Right atrium auricular region (tissue), 2 donors: Measurements from ENCODE around the gene CLDN14. TPM values are rescaled to one million over a fixed set of nuclear protein-coding genes. Genes with fewer than 3 reads are reported as not detected.

Experiments
- DNase-seq: peaks from one replicate; pipeline ENCODE4 v3.0.0-alpha.2; 2019; ENCODE audit warnings: low spot score
- H3K27ac ChIP-seq, 2 donors: fragments of 200-600 bp; sonication (generic); 1 replicate in 1 of 2; 2 replicates in 1 of 2; pipeline ENCODE4 v1.5.1; 2016 to 2019
- H3K27me3 ChIP-seq, 2 donors: fragments of 200-600 bp; sonication (generic); one replicate each; pipeline versions ENCODE4 v1.5.1 to v1.6.0; 2017 to 2019
- H3K36me3 ChIP-seq: fragments of 200-600 bp; sonication (generic); one replicate; pipeline ENCODE4 v1.5.1; 2016
- H3K4me1 ChIP-seq, 2 donors: fragments of 200-600 bp; sonication (generic); one replicate each; pipeline versions ENCODE4 v1.5.1 to v1.6.0; 2017 to 2019
- H3K4me3 ChIP-seq, 2 donors: fragments of 200-600 bp; sonication (generic); 1 replicate in 1 of 2; 2 replicates in 1 of 2; pipeline ENCODE4 v1.5.1; 2017 to 2019; ENCODE audit warnings: mild to moderate bottlenecking in 1 of 2, moderate library complexity in 1 of 2
- H3K9me3 ChIP-seq, 2 donors: fragments of 200-600 bp; sonication (generic); one replicate each; pipeline ENCODE4 v1.5.1; 2019
- total RNA-seq, 2 donors: library from RNA; depleted of rRNA; stranded (reverse); fragments of >200 nt; gene quantifications; one replicate each; pipeline ENCODE4 v1.1.0, GENCODE V29; 2016
- TF ChIP-seq, protein P1 (sequence below), 2 donors: fragments of 200-600 bp; sonication (generic); IDR thresholded peaks; one replicate each; pipeline ENCODE4 v1.5.1; 2019; ENCODE audit warnings: antibody characterized with exemption in 2 of 2

Gene CLDN14
- total RNA-seq, 2 donors from 2014 or later: not detected

DNA sequence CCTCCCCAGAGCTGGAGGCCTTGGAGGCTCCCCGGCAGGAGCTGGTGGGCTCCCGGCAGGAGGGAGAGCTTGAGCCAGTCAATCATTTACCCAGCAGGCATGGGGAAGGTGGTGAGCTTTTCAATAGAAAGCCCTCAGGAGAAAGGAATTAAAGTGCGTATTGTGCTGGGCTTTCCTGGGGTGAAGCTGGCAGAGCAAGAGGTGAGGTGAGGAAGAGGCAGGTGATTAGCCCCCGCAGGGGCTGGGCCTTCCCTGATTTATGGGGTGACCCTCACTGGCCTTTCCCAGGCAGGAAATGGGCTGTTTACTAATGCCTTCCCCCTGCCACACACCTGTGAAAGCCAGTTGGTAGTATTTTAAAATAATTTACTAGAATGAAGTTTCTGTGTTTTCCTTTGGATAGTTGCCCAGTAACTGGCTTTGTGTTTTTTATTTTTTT, 25.8 kb downstream of the CLDN14 start:
- TF ChIP-seq, protein P1, sequence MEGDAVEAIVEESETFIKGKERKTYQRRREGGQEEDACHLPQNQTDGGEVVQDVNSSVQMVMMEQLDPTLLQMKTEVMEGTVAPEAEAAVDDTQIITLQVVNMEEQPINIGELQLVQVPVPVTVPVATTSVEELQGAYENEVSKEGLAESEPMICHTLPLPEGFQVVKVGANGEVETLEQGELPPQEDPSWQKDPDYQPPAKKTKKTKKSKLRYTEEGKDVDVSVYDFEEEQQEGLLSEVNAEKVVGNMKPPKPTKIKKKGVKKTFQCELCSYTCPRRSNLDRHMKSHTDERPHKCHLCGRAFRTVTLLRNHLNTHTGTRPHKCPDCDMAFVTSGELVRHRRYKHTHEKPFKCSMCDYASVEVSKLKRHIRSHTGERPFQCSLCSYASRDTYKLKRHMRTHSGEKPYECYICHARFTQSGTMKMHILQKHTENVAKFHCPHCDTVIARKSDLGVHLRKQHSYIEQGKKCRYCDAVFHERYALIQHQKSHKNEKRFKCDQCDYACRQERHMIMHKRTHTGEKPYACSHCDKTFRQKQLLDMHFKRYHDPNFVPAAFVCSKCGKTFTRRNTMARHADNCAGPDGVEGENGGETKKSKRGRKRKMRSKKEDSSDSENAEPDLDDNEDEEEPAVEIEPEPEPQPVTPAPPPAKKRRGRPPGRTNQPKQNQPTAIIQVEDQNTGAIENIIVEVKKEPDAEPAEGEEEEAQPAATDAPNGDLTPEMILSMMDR (IDR thresholded peaks at IDR 0.05): no peak
- Histone ChIP-seq H3K4me1 (no peaks in the 10 kb centered on the region), H3K9me3 (no peaks in the 10 kb centered on the region), H3K4me3 (no peak overlapping the region), H3K27ac (no peak overlapping the region), H3K27me3 (no peaks in the 10 kb centered on the region), H3K36me3 (no peaks in the 10 kb centered on the region)
- no peak for DNase-seq

DNA sequence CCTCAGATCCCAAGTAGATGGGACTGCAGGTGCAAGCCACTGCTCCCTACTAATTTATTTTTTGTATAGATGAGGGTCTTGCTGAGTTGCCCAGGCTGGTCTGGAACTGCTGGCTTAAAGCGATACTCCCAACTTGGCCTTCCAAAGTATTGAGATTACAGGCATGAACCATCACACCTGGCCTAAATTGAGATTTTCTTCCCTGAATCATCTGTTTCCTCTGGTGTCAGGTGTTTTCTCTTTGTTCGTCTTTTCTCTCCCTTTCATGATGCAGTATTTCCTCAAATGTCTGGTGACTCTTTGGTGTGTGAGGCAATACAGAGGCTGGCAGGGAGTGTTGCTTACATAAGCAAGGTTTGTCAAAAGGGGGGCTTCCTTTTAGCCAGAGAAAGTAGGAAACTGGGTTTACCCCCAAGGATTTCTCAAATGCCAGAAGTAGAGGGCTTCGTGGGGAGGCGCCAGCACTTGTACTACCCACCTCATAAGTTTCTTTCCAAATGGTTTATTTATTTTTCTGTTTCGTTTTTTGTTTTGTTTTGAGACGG, 27.6 kb downstream of the CLDN14 start:
- no peaks in the 10 kb centered on the region for H3K9me3 ChIP-seq

DNA sequence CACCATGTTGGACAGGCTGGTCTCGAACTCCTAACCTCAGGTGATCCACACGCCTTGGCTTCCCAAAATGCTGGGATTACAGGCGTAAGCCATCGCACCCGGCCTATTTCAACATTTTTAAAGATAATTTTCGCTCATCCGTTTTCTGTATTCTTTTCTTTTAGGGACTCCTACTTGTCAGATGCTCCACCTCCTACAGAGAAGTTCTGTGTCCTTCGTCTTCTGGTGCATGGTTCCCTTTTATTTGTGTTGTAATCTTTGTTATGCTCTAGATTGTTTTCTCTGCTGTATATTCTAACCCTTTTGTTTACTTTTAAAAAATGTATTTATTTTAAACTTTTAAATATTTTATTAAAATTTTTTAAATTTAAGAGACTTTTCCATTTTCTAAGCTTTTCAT, 28.4 kb downstream of the CLDN14 start:
- TF ChIP-seq, protein P1 (IDR thresholded peaks at IDR 0.05): no peak
- no peaks in the 10 kb centered on the region for H3K9me3 ChIP-seq
- no peak overlapping the region for H3K27ac ChIP-seq
- H3K4me1 ChIP-seq: no peaks in the 10 kb centered on the region
- no peak for DNase-seq
- H3K27me3 ChIP-seq: no peaks in the 10 kb centered on the region
- H3K36me3 ChIP-seq: no peaks in the 10 kb centered on the region
- H3K4me3 ChIP-seq: no peak overlapping the region

More for the DNA sequence above, 27.6 kb downstream of the CLDN14 start:
- no peak overlapping the region for H3K4me3 ChIP-seq
- no peaks in the 10 kb centered on the region for H3K4me1 ChIP-seq
- DNase-seq: no peak
- H3K27ac ChIP-seq: no peak overlapping the region
- TF ChIP-seq, protein P1 (IDR thresholded peaks at IDR 0.05): no peak
- no peaks in the 10 kb centered on the region for H3K36me3 ChIP-seq
- H3K27me3 ChIP-seq: no peaks in the 10 kb centered on the region

DNA sequence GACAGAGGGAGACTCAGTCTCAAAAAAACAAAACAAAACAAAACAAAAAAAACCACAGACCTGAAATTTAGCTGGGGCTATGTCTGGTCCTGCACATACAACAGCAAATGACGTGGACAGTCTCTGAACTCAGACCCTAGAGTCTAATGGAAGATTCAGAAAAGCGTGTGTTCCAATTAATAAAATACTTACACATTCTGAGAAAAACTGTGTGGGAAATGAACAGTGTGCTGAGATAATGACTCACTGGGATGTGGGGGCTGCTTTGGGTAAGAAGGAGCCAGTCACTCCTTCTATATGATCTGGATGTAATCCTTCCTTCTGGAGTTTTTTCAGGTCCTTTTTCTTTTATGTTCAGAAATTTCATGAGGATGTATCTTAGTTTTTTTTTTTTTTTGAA, 29.4 kb downstream of the CLDN14 start:
- Histone ChIP-seq H3K4me3 (no peak overlapping the region), H3K27me3 (no peaks in the 10 kb centered on the region)
- TF ChIP-seq, protein P1 (IDR thresholded peaks at IDR 0.05): no peak

DNA sequence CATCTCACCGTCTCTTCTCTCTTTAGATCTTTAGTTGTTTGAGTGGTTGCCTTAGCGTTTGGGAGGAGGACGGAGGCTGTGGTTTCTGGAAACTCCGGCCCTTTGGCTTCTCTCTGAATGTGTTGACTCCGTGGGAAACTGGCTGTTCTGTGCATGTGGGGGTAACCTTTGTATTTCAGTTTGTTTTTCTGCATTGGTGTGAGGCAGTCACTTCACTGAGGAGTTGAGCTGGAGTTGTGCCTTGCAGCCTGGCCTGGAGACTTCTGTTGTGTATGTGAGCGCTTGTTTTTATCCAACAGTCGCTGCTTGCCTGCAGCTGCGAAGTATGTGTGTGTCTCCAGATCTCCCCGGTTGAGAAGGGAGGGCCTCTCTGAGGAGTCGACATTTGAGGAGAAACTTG, 33.6 kb downstream of the CLDN14 start:
- DNase-seq: no peak
- Histone ChIP-seq H3K27me3 (no peaks in the 10 kb centered on the region), H3K27ac (no peak overlapping the region), H3K9me3 (no peaks in the 10 kb centered on the region), H3K36me3 (no peaks in the 10 kb centered on the region), H3K4me3 (no peak overlapping the region), H3K4me1 (no peaks in the 10 kb centered on the region)
- TF ChIP-seq, protein P1 (IDR thresholded peaks at IDR 0.05): no peak

More for the DNA sequence above, 29.4 kb downstream of the CLDN14 start:
- DNase-seq: no peak
- Histone ChIP-seq H3K36me3 (no peaks in the 10 kb centered on the region), H3K27ac (no peak overlapping the region), H3K9me3 (no peaks in the 10 kb centered on the region), H3K4me1 (no peaks in the 10 kb centered on the region)

DNA sequence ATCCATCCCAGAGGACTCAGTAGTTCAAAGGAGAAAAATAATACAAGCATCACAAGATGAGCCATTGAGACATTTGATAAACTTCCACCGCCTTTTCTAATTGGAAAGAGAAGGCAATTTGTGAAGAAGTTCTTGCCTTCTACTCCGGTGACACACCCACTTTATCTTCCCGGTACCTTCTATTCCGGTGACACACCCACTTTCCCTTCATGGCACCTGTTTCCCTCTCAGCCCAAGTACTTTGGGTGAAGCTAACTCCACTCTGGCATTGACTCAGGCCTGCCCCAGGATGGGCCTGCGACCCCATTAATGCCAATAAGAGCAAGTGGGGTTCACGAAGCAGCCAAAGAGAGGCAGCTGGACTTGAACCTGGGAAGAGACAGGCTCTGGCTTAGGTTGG, 38.2 kb downstream of the CLDN14 start:
- Histone ChIP-seq H3K9me3 (no peaks in the 10 kb centered on the region), H3K36me3 (no peaks in the 10 kb centered on the region), H3K27me3 (no peaks in the 10 kb centered on the region), H3K27ac (no peak overlapping the region), H3K4me3 (no peak overlapping the region), H3K4me1 (no peaks in the 10 kb centered on the region)
- DNase-seq: no peak
- TF ChIP-seq, protein P1 (IDR thresholded peaks at IDR 0.05): no peak
